GM12878 (cell line): ENCODE results near the gene CFAP58. TPM values are rescaled to one million over a fixed set of nuclear protein-coding genes. Genes with fewer than 3 reads are reported as not detected.

Experiments
- ATAC-seq: fragments of 200-7000 bp; cut with Tn5 transposase; 3 replicates; pipeline ENCODE4 v1.9.1; 2020; ENCODE audit warnings: mild to moderate bottlenecking, moderate library complexity
- BruUV-seq: library from RNA; stranded (reverse); fragments of 400-500 nt; replicated peaks from 2 replicates; lab custom pipeline; 2021; lab: Mats Ljungman, UMichigan
- CTCF ChIA-PET: fragments of 300-600 bp; sonication (Branson Sonifier 250); formaldehyde crosslinking; extraction: SDS; loops from one replicate; lab custom pipeline; 2021; ENCODE audit warnings: inconsistent platforms; lab: Yijun Ruan, JAX
- POLR2A ChIA-PET: fragments of 350-600 bp; formaldehyde crosslinking; extraction: SDS; loops from one replicate; lab custom pipeline; 2021; ENCODE audit warnings: inconsistent platforms; lab: Charles Lee
- RAD21 ChIA-PET: fragments of 300-600 bp; sonication (Branson Sonifier 250); formaldehyde crosslinking; loops from one replicate; lab custom pipeline; 2023; ENCODE audit warnings: antibody characterized with exemption; ENCODE audit not compliant: unreplicated experiment; lab: Charles Lee
- SMC1A ChIA-PET: fragments of 300-600 bp; sonication (Branson Sonifier 250); formaldehyde crosslinking; loops from one replicate; lab custom pipeline; 2023; ENCODE audit not compliant: unreplicated experiment, uncharacterized antibody; lab: Charles Lee
- DNase-seq: peaks from one replicate; pipeline ENCODE4 v3.0.0-alpha.2; 2011; ENCODE audit warnings: low read depth, low spot score
- FAIRE-seq: peaks from 3 replicates; lab custom pipeline; 2011; peaks lifted over from hg19 to GRCh38; lab: Jason Lieb, UNC
- H2AFZ ChIP-seq: 2 replicates; pipeline ENCODE4 v1.6.0; 2011; ENCODE audit warnings: low read depth, low read length, control low read depth; ENCODE audit not compliant: control insufficient read depth
- H3K27ac ChIP-seq: 2 replicates; pipeline ENCODE4 v1.5.1; 2011; ENCODE audit warnings: control low read depth; ENCODE audit not compliant: control insufficient read depth, insufficient read depth
- H3K27me3 ChIP-seq, 2 experiments: replicated peaks in 1 of 2; 2 replicates each; pipeline versions ENCODE4 v1.6.0 to v1.6.1; 2011; ENCODE audit warnings: low read length in 1 of 2; ENCODE audit not compliant: control insufficient read depth in 2 of 2, insufficient read depth in 2 of 2
- H3K36me3 ChIP-seq, 2 experiments: 2 replicates each; pipeline ENCODE4 v1.5.1; 2011; ENCODE audit warnings: low read length in 1 of 2; ENCODE audit not compliant: control insufficient read depth in 2 of 2, insufficient read depth in 2 of 2
- H3K4me1 ChIP-seq: 2 replicates; pipeline ENCODE4 v1.6.1; 2011; ENCODE audit warnings: mild to moderate bottlenecking, low read length, moderate library complexity, mixed read lengths; ENCODE audit not compliant: control insufficient read depth, insufficient read depth
- H3K4me2 ChIP-seq: 2 replicates; pipeline ENCODE4 v1.6.0; 2011; ENCODE audit warnings: control low read depth; ENCODE audit not compliant: control insufficient read depth, insufficient read depth
- H3K4me3 ChIP-seq: fragments of 200-600 bp; sonication (generic); 2 replicates; pipeline ENCODE4 v1.5.1; 2016
- H3K79me2 ChIP-seq: 2 replicates; pipeline ENCODE4 v1.6.0; 2011; ENCODE audit warnings: low read length; ENCODE audit not compliant: control insufficient read depth, insufficient read depth
- H3K9ac ChIP-seq: 2 replicates; pipeline ENCODE4 v1.8.0; 2011; ENCODE audit warnings: low read length, control low read depth, mixed read lengths; ENCODE audit not compliant: control insufficient read depth, insufficient read depth
- H3K9me3 ChIP-seq: replicated peaks from 3 replicates; pipeline ENCODE4 v1.5.1; 2011; ENCODE audit warnings: mild to moderate bottlenecking, low read length; ENCODE audit not compliant: control insufficient read depth, insufficient read depth
- H4K20me1 ChIP-seq: 2 replicates; pipeline ENCODE4 v1.6.0; 2011; ENCODE audit not compliant: control insufficient read depth, insufficient read depth
- BHLHE40 ChIP-seq, 2 experiments: fragments of 450-650 bp in 1 of 2; IDR thresholded peaks; 2 replicates each; pipeline ENCODE4 v1.6.1; 2011 to 2017; ENCODE audit warnings: low read depth in 2 of 2, borderline replicate concordance in 1 of 2, improper control_type of control experiment in 1 of 2, low read length in 1 of 2, mild to moderate bottlenecking in 1 of 2
- DPF2 ChIP-seq: fragments of 450-650 bp; IDR thresholded peaks from 2 replicates; pipeline ENCODE4 v1.6.1; 2017; ENCODE audit warnings: mild to moderate bottlenecking
- EED ChIP-seq: sonication (generic); IDR thresholded peaks from 2 replicates; pipeline ENCODE4 v1.6.1; 2016; ENCODE audit warnings: antibody characterized with exemption, low read depth
- ESRRA ChIP-seq: IDR thresholded peaks from 2 replicates; pipeline ENCODE4 v1.6.1; 2012; ENCODE audit warnings: mild to moderate bottlenecking, low read length, improper control_type of control experiment
- HDAC6 ChIP-seq: fragments of 200-600 bp; sonication (generic); IDR thresholded peaks from one replicate; pipeline ENCODE4 v1.8.0; 2017; ENCODE audit warnings: antibody characterized with exemption; ENCODE audit not compliant: unreplicated experiment
- KDM1A ChIP-seq: fragments of 200-600 bp; sonication (generic); IDR thresholded peaks from 2 replicates; pipeline ENCODE4 v1.6.1; 2016; ENCODE audit warnings: borderline replicate concordance
- MYB ChIP-seq: fragments of 150-350 bp; IDR thresholded peaks from 2 replicates; pipeline ENCODE4 v1.6.1; 2014; ENCODE audit warnings: mild to moderate bottlenecking, low read depth, low read length, borderline replicate concordance
- NBN ChIP-seq: fragments of 450-650 bp; IDR thresholded peaks from 2 replicates; pipeline ENCODE4 v1.6.1; 2016
- NKRF ChIP-seq: fragments of 450-650 bp; conservative IDR thresholded peaks from 2 replicates; pipeline ENCODE4 v1.6.1; 2017; ENCODE audit warnings: mild to moderate bottlenecking, moderate library complexity
- RCOR1 ChIP-seq: conservative IDR thresholded peaks from 2 replicates; pipeline ENCODE4 v1.6.1; 2012; ENCODE audit warnings: low read depth, low read length, improper control_type of control experiment
- STAT3 ChIP-seq: IDR thresholded peaks from 2 replicates; pipeline ENCODE4 v1.6.1; 2011; ENCODE audit warnings: low read depth, low read length, improper control_type of control experiment
- TBL1XR1 ChIP-seq: IDR thresholded peaks from 2 replicates; pipeline ENCODE4 v1.6.1; 2012; ENCODE audit warnings: low read depth, low read length, improper control_type of control experiment
- TCF3 ChIP-seq: IDR thresholded peaks from 2 replicates; pipeline ENCODE4 v1.6.1; 2012; ENCODE audit warnings: low read depth, mild to moderate bottlenecking, low read length, borderline replicate concordance; ENCODE audit not compliant: insufficient read depth
- ZBTB4 ChIP-seq: fragments of 450-650 bp; formaldehyde crosslinking; IDR thresholded peaks from 2 replicates; pipeline ENCODE4 v1.4.0; 2022; ENCODE audit warnings: mild to moderate bottlenecking, moderate library complexity
- ZNF274 ChIP-seq: IDR thresholded peaks from one replicate; pipeline ENCODE4 v1.8.0; 2011; ENCODE audit not compliant: insufficient read length, insufficient read depth
- WGBS: methylation state at CpG from one replicate; pipeline ENCODE4 v1.1.6; 2016; ENCODE audit warnings: low lambda C conversion rate; ENCODE audit not compliant: insufficient replicate concordance, insufficient coverage; ENCODE audit errors: missing lambda C conversion rate; 5-methylcytosine and 5-hydroxymethylcytosine counted together
- in situ Hi-C: fragments of 300-500 bp; cut with MboI; formaldehyde crosslinking; loops from 9 replicates; pipeline ENCODE4 v1.14.3; 2018; ENCODE audit warnings: mixed read lengths
- intact Hi-C: fragments of 100-400 bp; cut with micrococcal nuclease; formaldehyde crosslinking; loops from one replicate; pipeline ENCODE4 v1.14.2; 2022; ENCODE audit not compliant: unreplicated experiment
- polyA plus RNA-seq, 11 experiments: library from polyadenylated mRNA; depleted of rRNA in 4 of 11; unstranded in 6 of 11; stranded (reverse) in 5 of 11; fragments of >200 nt; fragmentation: Nextera tagmentation in 4 of 11; fragmentation: Illumina TruSeq in 1 of 11; extraction: Ambion mirVana in 4 of 11; extraction: Trizol in 1 of 11; gene quantifications; 1 replicate in 1 of 11; 2 replicates in 10 of 11; pipeline versions ENCODE4 v1.2.1 to v1.2.3, GENCODE V29; 2011 to 2016; ENCODE audit warnings: inconsistent platforms in 2 of 11, missing spikeins in 2 of 11, low read depth in 1 of 11
- total RNA-seq, 4 experiments: library from RNA; depleted of rRNA in 3 of 4; stranded (reverse); fragments of >200 nt in 3 of 4; fragmentation: Illumina TruSeq in 1 of 4; extraction: Trizol in 1 of 4; gene quantifications; 2 replicates each; pipeline versions ENCODE4 v1.2.1 to v1.2.3, GENCODE V29; 2013 to 2021
- TF ChIP-seq, protein P1 (sequence below): fragments of 450-650 bp; IDR thresholded peaks from 2 replicates; pipeline ENCODE4 v1.6.1; 2017; ENCODE audit warnings: mild to moderate bottlenecking, low read depth, inconsistent platforms; ENCODE audit not compliant: poor library complexity, severe bottlenecking

The CFAP58 gene
- total and polyA plus RNA-seq, 10 of the 15 experiments (the other 5 are each of a cell fraction or from before 2014, with no cell fraction given), result 0.03 to 0.35 (median 0.21) TPM

DNA sequence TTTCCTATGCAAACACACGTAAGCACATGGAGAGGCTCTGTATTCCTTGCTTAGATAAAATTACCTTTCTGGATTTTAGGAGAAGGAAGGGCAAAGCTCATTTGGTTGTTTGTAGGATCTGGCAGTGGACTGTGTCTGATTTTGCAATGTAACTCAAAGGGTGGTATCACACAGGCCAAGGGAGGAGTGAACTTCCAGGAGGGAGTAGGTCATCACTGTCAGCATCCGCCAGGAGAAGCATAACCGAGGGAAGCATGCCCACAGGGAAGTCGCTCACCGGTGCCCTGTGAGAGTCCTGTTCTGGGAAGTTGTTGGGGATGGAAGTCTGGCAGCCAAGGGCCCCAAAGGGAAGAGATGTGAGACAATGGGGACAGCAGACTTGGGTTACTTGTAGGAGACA lies 74.4 kb downstream of the CFAP58 start:
- WGBS, result 60% methylated on average over 5 of the region's 5 CpGs
- no peaks in the 10 kb centered on the region; the same call in 2 of the 3 replicates for H3K9me3 ChIP-seq
- H2AFZ ChIP-seq, result no peak overlapping the region
- no peak overlapping the region for H3K27ac ChIP-seq
- no peak overlapping the region for H3K4me3 ChIP-seq
- RAD21 ChIA-PET, result no interaction called here
- peaks cover 6% of the 10 kb centered on the region for H3K4me1 ChIP-seq
- POLR2A ChIA-PET, result interaction anchor here (0.6 kb wide), 1 partner anchor 17 kb away, joined by 3 read pairs; no protein-coding TSS in a partner anchor
- peaks cover 0 to 3% of the 10 kb centered on the region in 2 experiments; a peak in 1 of 4 replicates for H3K27me3 ChIP-seq
- intact Hi-C loops, result no loop called here
- SMC1A ChIA-PET, result no interaction called here
- H3K9ac ChIP-seq, result no peak overlapping the region
- ATAC-seq, result no peak
- CTCF ChIA-PET, result no interaction called here
- no peak for FAIRE-seq
- BruUV-seq, result no TSS peak
- H3K36me3 ChIP-seq, result no peaks in the 10 kb centered on the region
- no peak overlapping the region for H3K4me2 ChIP-seq
- H4K20me1 ChIP-seq, result no peaks in the 10 kb centered on the region
- in situ Hi-C loops, result no loop called here
- no peaks in the 10 kb centered on the region for H3K79me2 ChIP-seq
- DNase-seq, result no peak
- no peak for TF ChIP-seq KDM1A
- no peak for TF ChIP-seq STAT3
- no peak for TF ChIP-seq HDAC6
- TF ChIP-seq EED, result no peak
- TF ChIP-seq ZNF274, result no peak
- no peak for TF ChIP-seq ZBTB4 (CRISPR knock-in tag)
- no peak for TF ChIP-seq NKRF
- TF ChIP-seq BHLHE40 (IDR thresholded peaks at IDR 0.05; ENCODE audit: borderline replicate concordance in 1 of 2, low read depth in 2 of 2, low read length in 1 of 2), result no peak
- no peak for TF ChIP-seq RCOR1
- no peak for TF ChIP-seq ESRRA
- TF ChIP-seq NBN, result no peak
- TF ChIP-seq TBL1XR1, result no peak
- TF ChIP-seq TCF3, result no peak
- TF ChIP-seq, protein P1, sequence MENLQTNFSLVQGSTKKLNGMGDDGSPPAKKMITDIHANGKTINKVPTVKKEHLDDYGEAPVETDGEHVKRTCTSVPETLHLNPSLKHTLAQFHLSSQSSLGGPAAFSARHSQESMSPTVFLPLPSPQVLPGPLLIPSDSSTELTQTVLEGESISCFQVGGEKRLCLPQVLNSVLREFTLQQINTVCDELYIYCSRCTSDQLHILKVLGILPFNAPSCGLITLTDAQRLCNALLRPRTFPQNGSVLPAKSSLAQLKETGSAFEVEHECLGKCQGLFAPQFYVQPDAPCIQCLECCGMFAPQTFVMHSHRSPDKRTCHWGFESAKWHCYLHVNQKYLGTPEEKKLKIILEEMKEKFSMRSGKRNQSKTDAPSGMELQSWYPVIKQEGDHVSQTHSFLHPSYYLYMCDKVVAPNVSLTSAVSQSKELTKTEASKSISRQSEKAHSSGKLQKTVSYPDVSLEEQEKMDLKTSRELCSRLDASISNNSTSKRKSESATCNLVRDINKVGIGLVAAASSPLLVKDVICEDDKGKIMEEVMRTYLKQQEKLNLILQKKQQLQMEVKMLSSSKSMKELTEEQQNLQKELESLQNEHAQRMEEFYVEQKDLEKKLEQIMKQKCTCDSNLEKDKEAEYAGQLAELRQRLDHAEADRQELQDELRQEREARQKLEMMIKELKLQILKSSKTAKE, result no peak
- no peak for TF ChIP-seq MYB
- TF ChIP-seq DPF2, result no peak
